IMR-90 (cell line): ENCODE data around the gene MAJIN. TPM values are rescaled to one million over a fixed set of nuclear protein-coding genes. Genes with fewer than 3 reads are reported as not detected.

Experiments used
- ATAC-seq: fragments of 200-7000 bp; cut with Tn5 transposase; 2 replicates; pipeline ENCODE4 v1.9.1; 2020; ENCODE audit warnings: low read depth, mild to moderate bottlenecking, moderate library complexity
- BruUV-seq: library from RNA; stranded (reverse); fragments of 400-500 nt; replicated peaks from 2 replicates; lab custom pipeline; 2021; lab: Mats Ljungman, UMichigan
- CTCF ChIA-PET: fragments of 300-600 bp; formaldehyde crosslinking; extraction: SDS; loops from one replicate; lab custom pipeline; 2021; ENCODE audit warnings: antibody characterized with exemption; lab: Yijun Ruan, JAX
- POLR2A ChIA-PET: fragments of 300-600 bp; sonication (Branson Sonifier 250); formaldehyde crosslinking; loops from one replicate; lab custom pipeline; 2022; ENCODE audit warnings: antibody characterized with exemption; ENCODE audit not compliant: unreplicated experiment; lab: Charles Lee
- DNase-seq: peaks from one replicate; pipeline ENCODE4 v3.0.0; 2013
- H2AFZ ChIP-seq: replicated peaks from 2 replicates; pipeline ENCODE3; 2013; ENCODE audit warnings: low read length, mild to moderate bottlenecking; ENCODE audit not compliant: poor library complexity
- H2AK5ac ChIP-seq: 2 replicates; pipeline ENCODE4 v1.6.1; 2013; ENCODE audit warnings: low read depth, low read length, inconsistent platforms
- H2AK9ac ChIP-seq: replicated peaks from 2 replicates; pipeline ENCODE3; 2013; ENCODE audit warnings: mild to moderate bottlenecking, low read depth, low read length, moderate library complexity; ENCODE audit not compliant: poor library complexity
- H2BK120ac ChIP-seq: 2 replicates; pipeline ENCODE4 v1.6.1; 2013; ENCODE audit warnings: low read depth, low read length, inconsistent platforms
- H2BK15ac ChIP-seq: 3 replicates; pipeline ENCODE4 v1.6.1; 2013; ENCODE audit warnings: low read depth, low read length, inconsistent platforms
- H2BK20ac ChIP-seq: 2 replicates; pipeline ENCODE4 v1.6.1; 2013; ENCODE audit warnings: low read depth, mild to moderate bottlenecking, inconsistent platforms, low read length, moderate library complexity
- H2BK5ac ChIP-seq: 2 replicates; pipeline ENCODE4 v1.6.1; 2013; ENCODE audit warnings: mild to moderate bottlenecking, low read depth, low read length, inconsistent platforms; ENCODE audit not compliant: poor library complexity, severe bottlenecking
- H3K14ac ChIP-seq: replicated peaks from 2 replicates; pipeline ENCODE4 v1.6.1; 2013; ENCODE audit warnings: low read depth, low read length, inconsistent platforms
- H3K18ac ChIP-seq: 2 replicates; pipeline ENCODE4 v1.6.1; 2013; ENCODE audit warnings: low read depth, low read length, control low read depth
- H3K23ac ChIP-seq: 2 replicates; pipeline ENCODE4 v1.6.1; 2013; ENCODE audit warnings: low read depth, low read length, inconsistent platforms
- H3K27ac ChIP-seq: 2 replicates; pipeline ENCODE4 v1.5.1; 2013; ENCODE audit warnings: mild to moderate bottlenecking, control low read depth, low read length; ENCODE audit not compliant: insufficient read depth
- H3K27me3 ChIP-seq: 2 replicates; pipeline ENCODE4 v1.6.1; 2013; ENCODE audit warnings: low read length; ENCODE audit not compliant: control insufficient read depth, insufficient read depth
- H3K36me3 ChIP-seq: 2 replicates; pipeline ENCODE4 v1.6.1; 2013; ENCODE audit warnings: low read length, mixed read lengths; ENCODE audit not compliant: control insufficient read depth, insufficient read depth
- H3K4ac ChIP-seq: 2 replicates; pipeline ENCODE4 v1.6.1; 2013; ENCODE audit warnings: low read depth, low read length, inconsistent platforms
- H3K4me1 ChIP-seq: 2 replicates; pipeline ENCODE4 v1.6.1; 2013; ENCODE audit warnings: low read length, mixed read lengths; ENCODE audit not compliant: control insufficient read depth, insufficient read depth
- H3K4me2 ChIP-seq: 2 replicates; pipeline ENCODE4 v1.6.1; 2013; ENCODE audit warnings: low read depth, mild to moderate bottlenecking, control low read depth, low read length, moderate library complexity
- H3K4me3 ChIP-seq: 2 replicates; pipeline ENCODE4 v1.5.1; 2013; ENCODE audit warnings: low read depth, mild to moderate bottlenecking, control low read depth, low read length, moderate library complexity; ENCODE audit not compliant: insufficient read depth
- H3K56ac ChIP-seq: 2 replicates; pipeline ENCODE4 v1.6.1; 2013; ENCODE audit warnings: low read length, inconsistent platforms; ENCODE audit not compliant: insufficient read depth; ENCODE audit errors: extremely low read depth
- H3K79me1 ChIP-seq, 2 experiments: 2 replicates each; pipeline ENCODE4 v1.6.1; 2013; ENCODE audit warnings: low read length in 2 of 2, inconsistent platforms in 1 of 2, low read depth in 1 of 2
- H3K9ac ChIP-seq: 2 replicates; pipeline ENCODE4 v1.6.1; 2013; ENCODE audit warnings: low read depth, low read length, control low read depth
- H3K9me1 ChIP-seq: 2 replicates; pipeline ENCODE4 v1.6.1; 2013; ENCODE audit warnings: low read length, inconsistent platforms; ENCODE audit not compliant: insufficient read depth
- H3K9me3 ChIP-seq: 2 replicates; pipeline ENCODE4 v1.6.1; 2013; ENCODE audit warnings: low read length; ENCODE audit not compliant: control insufficient read depth, insufficient read depth
- H4K20me1 ChIP-seq: 2 replicates; pipeline ENCODE4 v1.6.1; 2013; ENCODE audit warnings: low read length, inconsistent platforms; ENCODE audit not compliant: insufficient read depth
- H4K5ac ChIP-seq: 2 replicates; pipeline ENCODE4 v1.6.1; 2013; ENCODE audit warnings: mild to moderate bottlenecking, low read depth, low read length, control low read depth
- H4K8ac ChIP-seq, 2 experiments: 2 replicates each; pipeline ENCODE4 v1.6.1; 2013; ENCODE audit warnings: low read depth in 2 of 2, low read length in 2 of 2, control low read depth in 1 of 2, inconsistent platforms in 1 of 2
- H4K91ac ChIP-seq: 2 replicates; pipeline ENCODE4 v1.6.1; 2013; ENCODE audit warnings: low read depth, low read length, inconsistent platforms; ENCODE audit not compliant: insufficient read depth
- CEBPB ChIP-seq: IDR thresholded peaks from 2 replicates; pipeline ENCODE4 v1.6.1; 2012; ENCODE audit warnings: low read depth, low read length, improper control_type of control experiment
- CHD1 ChIP-seq: IDR thresholded peaks from 2 replicates; pipeline ENCODE4 v1.6.1; 2012; ENCODE audit warnings: low read depth, low read length, improper control_type of control experiment
- ELK1 ChIP-seq: fragments of 150-350 bp; IDR thresholded peaks from 2 replicates; pipeline ENCODE4 v1.6.1; 2016; ENCODE audit warnings: low read depth, mild to moderate bottlenecking, low read length, moderate library complexity, borderline replicate concordance
- FOS ChIP-seq: fragments of 150-350 bp; IDR thresholded peaks from 2 replicates; pipeline ENCODE4 v1.6.1; 2016; ENCODE audit warnings: low read depth, low read length
- MAFK ChIP-seq: IDR thresholded peaks from 2 replicates; pipeline ENCODE4 v1.6.1; 2012; ENCODE audit warnings: low read depth, low read length, improper control_type of control experiment
- MAZ ChIP-seq: IDR thresholded peaks from 2 replicates; pipeline ENCODE4 v1.6.1; 2012; ENCODE audit warnings: low read depth, mild to moderate bottlenecking, low read length, improper control_type of control experiment, moderate library complexity, borderline replicate concordance
- MXI1 ChIP-seq: IDR thresholded peaks from 2 replicates; pipeline ENCODE4 v1.6.1; 2012; ENCODE audit warnings: low read depth, mild to moderate bottlenecking, low read length, moderate library complexity, borderline replicate concordance
- NFE2L2 ChIP-seq: fragments of 150-350 bp; IDR thresholded peaks from 2 replicates; pipeline ENCODE4 v1.6.1; 2016; ENCODE audit warnings: low read depth, mild to moderate bottlenecking, low read length
- WGBS, 2 experiments: methylation state at CpG; one replicate each; pipeline versions ENCODE4 v1.1.5 to v1.1.7; 2013; ENCODE audit warnings: missing lambda C conversion rate in 2 of 2; ENCODE audit not compliant: insufficient read length in 1 of 2; ENCODE audit errors: extremely low coverage in 2 of 2; 5-methylcytosine and 5-hydroxymethylcytosine counted together
- dilution Hi-C: fragments of 300-500 bp; cut with HindIII; formaldehyde crosslinking; loops from one replicate; pipeline ENCODE4 v1.14.3; 2018; ENCODE audit warnings: low sequenced_read_pairs; ENCODE audit not compliant: unreplicated experiment
- in situ Hi-C: fragments of 300-500 bp; cut with MboI; formaldehyde crosslinking; loops from 3 replicates; pipeline ENCODE4 v1.14.3; 2019; ENCODE audit warnings: low sequenced_read_pairs, inconsistent platforms, mixed read lengths
- intact Hi-C: fragments of 100-400 bp; cut with micrococcal nuclease; formaldehyde crosslinking; loops from 2 replicates; pipeline ENCODE4 v1.10.0; 2022
- polyA plus RNA-seq, 3 experiments: library from polyadenylated mRNA; depleted of rRNA; stranded (reverse); fragments of >200 nt; gene quantifications; 2 replicates each; pipeline ENCODE4 v1.2.3, GENCODE V29; 2012; ENCODE audit warnings: low replicate concordance in 1 of 3
- total RNA-seq: library from RNA; depleted of rRNA; stranded (reverse); fragments of >200 nt; gene quantifications from 2 replicates; pipeline ENCODE4 v1.2.3, GENCODE V29; 2012
- TF ChIP-seq, protein P1 (sequence below): conservative IDR thresholded peaks from 2 replicates; pipeline ENCODE4 v1.5.1; 2012; ENCODE audit warnings: mild to moderate bottlenecking, low read depth, low read length, improper control_type of control experiment

Gene MAJIN
- total and polyA plus RNA-seq, 2 of the 4 experiments (the other 2 are of a cell fraction), result not detected

DNA sequence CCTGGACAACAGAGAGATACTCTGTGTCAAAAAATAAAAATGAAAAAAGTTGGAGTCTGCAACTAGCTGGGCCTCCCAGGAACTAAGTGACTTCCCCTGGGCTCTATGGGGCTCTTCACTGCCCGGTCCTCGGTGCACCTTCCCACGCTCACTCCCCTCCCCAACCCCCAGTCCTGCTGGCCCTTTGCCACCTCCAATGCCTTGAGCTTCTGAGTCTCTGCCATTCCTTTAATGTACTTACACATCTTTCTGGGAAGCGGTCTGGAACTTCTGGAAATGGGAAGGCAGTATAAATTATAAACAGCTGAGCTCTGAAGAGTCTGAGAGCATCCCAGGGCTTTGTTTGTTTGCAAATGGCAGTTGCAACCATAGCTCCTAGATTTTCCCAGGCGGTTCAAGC, 30.8 kb upstream of the MAJIN start:
- no CpG with 5 or more reads among the region's 5 CpGs for WGBS, 2 experiments
- POLR2A ChIA-PET, result no interaction called here
- H3K4me1 ChIP-seq, result peaks cover 4% of the 10 kb centered on the region; the same call in 1 of the 2 replicates
- DNase-seq (no peak), ATAC-seq (no peak)
- no peak overlapping the region for H3K23ac ChIP-seq
- intact Hi-C loops, result no loop called here
- no peak overlapping the region for H2BK20ac ChIP-seq
- no peak overlapping the region for H2BK5ac ChIP-seq
- no peaks in the 10 kb centered on the region for H3K9me3 ChIP-seq
- H3K9me1 ChIP-seq, result peaks cover 7% of the 10 kb centered on the region
- no peak overlapping the region for H2BK15ac ChIP-seq
- BruUV-seq, result no TSS peak
- H3K27ac ChIP-seq, result no peak overlapping the region
- no peak overlapping the region for H4K91ac ChIP-seq
- H3K18ac ChIP-seq, result no peak overlapping the region
- H3K27me3 ChIP-seq, result no peaks in the 10 kb centered on the region
- TF ChIP-seq MAZ (no peak), CHD1 (no peak), ELK1 (no peak), MAFK (no peak), MXI1 (no peak), NFE2L2 (no peak), CEBPB (no peak), FOS (no peak)
- TF ChIP-seq, protein P1, sequence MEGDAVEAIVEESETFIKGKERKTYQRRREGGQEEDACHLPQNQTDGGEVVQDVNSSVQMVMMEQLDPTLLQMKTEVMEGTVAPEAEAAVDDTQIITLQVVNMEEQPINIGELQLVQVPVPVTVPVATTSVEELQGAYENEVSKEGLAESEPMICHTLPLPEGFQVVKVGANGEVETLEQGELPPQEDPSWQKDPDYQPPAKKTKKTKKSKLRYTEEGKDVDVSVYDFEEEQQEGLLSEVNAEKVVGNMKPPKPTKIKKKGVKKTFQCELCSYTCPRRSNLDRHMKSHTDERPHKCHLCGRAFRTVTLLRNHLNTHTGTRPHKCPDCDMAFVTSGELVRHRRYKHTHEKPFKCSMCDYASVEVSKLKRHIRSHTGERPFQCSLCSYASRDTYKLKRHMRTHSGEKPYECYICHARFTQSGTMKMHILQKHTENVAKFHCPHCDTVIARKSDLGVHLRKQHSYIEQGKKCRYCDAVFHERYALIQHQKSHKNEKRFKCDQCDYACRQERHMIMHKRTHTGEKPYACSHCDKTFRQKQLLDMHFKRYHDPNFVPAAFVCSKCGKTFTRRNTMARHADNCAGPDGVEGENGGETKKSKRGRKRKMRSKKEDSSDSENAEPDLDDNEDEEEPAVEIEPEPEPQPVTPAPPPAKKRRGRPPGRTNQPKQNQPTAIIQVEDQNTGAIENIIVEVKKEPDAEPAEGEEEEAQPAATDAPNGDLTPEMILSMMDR, result no peak
- dilution Hi-C loops, result no loop called here
- H4K5ac ChIP-seq, result no peak overlapping the region
- H4K20me1 ChIP-seq, result no peaks in the 10 kb centered on the region
- no peak overlapping the region for H3K4me2 ChIP-seq
- CTCF ChIA-PET, result no interaction called here
- no peak overlapping the region for H3K4ac ChIP-seq
- H4K8ac ChIP-seq, result no peak overlapping the region
- H3K14ac ChIP-seq, result no peak overlapping the region
- no peak overlapping the region for H2BK120ac ChIP-seq
- H2AK9ac ChIP-seq, result no peak overlapping the region
- H3K9ac ChIP-seq, result no peak overlapping the region
- H2AK5ac ChIP-seq, result no peak overlapping the region
- no peaks in the 10 kb centered on the region; a peak in 1 of 4 replicates for H3K79me1 ChIP-seq
- H3K4me3 ChIP-seq, result no peak overlapping the region
- no peak overlapping the region for H3K56ac ChIP-seq
- H3K36me3 ChIP-seq, result no peaks in the 10 kb centered on the region
- H2AFZ ChIP-seq, result no peak overlapping the region
- in situ Hi-C loops, result loop anchor here (10.0 kb wide), 1 partner anchor 158 kb away; the partner anchor contains the start of gene CDC42BPG
